Raji (cell line): Measurements from ENCODE around the gene PHF20.
A peak's percentile ranks its signal among the peaks of the same experiment; 100 is the strongest.

Source experiments
- POLR2A ChIP-seq: IDR thresholded peaks from 2 replicates; pipeline ENCODE4 v1.6.1; 2011; ENCODE audit warnings: low read depth, low read length, control low read depth; ENCODE audit not compliant: insufficient read depth

The PHF20 gene

GRCh38 chr20:35737865-35738333 is 33.9 kb upstream of the PHF20 start:
- no peak for TF ChIP-seq POLR2A

DNA sequence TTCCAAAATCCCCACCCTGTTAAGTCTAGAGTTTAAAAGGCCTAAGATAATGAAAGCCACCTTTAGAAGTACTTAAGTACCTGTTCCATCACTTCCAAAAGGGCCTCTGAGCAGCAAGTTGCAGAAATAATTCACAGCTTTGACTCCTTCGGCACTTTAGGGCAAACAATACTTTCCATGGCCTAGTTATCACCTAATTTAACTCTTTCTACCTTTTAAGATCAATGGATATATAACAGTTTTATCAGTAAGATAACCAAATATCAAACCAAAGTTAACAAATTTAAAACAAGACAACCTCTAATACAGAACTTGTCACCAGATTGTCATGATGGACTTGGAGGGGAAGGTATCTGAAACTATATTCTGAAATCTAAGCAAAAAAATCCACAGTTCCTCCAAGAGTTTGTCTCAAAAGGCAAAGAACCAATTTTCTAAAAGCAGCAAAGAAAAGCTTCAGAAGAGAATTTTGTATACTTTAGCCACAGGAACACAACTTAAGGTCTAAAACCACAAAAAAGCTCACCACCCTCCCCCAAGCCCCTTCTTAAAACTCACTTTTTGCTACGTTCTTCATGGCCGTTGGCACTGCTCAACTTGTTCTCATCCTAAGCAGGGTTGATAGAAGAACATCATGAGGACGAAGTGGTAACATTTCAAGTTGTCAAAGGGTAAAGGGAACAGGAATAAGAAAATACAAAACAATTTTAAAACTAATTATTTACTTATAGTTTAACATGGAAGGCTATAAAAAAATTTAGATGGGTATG is 33.2 kb upstream of the PHF20 start:
- no peak for TF ChIP-seq POLR2A

DNA sequence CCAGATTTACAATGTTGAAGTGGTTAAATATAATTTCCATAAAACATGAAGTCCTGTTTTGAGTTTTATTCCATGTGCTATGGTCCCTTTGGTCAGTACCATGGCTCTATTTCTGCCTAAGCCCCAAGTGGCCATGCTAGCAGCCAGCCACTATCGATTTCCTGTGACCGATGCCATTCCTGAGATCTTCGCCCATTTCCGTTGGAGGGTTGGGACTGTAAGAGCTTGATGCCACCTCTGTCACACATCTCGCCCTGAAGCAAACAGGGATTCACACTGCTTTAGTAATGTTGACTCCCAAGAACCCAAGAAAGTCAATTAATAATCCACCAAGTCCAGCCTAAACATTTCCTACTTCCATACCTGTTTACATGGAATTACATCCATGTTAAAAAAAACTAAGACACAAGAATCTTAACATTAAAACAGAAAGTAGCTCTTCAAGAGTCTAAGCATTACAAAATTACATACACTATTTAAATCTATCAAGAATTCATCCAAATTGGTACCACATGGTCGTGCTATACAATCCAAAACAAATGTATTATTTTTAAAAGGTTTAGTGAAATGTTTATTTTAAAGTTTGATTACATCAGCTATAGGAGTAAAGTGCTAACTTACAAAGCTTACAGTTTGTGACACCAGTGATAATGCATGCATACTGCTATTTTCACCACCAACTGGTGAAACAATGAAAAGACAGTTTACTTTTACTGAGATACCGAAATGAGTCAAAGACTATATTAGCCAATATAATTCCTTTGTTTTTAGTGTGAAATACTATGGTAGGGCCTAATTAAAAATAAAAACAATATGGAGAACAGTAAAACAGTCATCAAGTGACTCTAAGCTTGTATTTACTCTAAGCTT is 32.3 kb upstream of the PHF20 start:
- no peak for TF ChIP-seq POLR2A

DNA sequence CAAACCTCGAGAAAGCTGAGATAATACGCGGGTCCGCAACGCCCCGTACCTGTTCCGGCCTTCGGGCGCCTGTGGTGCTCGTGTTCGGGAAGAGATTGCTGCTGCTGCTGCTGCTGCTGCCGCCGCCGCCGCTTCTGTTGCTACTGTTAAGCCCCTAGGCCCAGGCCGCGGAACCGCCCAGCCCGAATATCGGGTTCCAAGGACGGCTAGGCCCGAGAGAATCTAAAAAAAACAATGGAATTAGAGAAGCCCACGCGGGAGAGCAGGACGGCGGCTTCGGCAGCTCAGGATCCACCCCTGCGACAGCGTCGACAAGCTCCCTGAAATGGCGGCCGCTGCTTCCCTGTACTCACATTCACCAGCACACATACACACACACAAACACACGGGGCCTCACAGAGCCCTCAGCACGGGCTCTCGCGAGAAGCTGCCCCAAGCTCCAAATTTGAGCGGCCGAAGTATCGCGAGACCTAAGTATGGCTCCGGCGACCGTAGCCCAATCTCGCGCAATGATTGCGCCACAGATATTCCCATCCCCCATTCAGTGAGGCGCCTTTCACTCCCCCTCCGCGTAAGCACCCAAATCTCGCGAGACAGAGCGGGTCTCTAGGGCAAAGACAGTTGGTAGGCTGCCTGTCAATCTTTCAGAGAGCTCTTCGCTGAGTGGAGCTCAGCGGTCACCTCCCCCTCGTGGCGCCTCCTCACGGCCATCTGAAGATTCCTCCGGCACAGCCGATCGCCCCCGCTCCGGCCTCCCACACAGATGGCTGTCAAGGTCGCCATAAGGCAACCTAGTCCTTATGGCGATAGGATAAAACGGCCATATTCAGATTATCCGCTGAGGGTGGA is 29.7 kb upstream of the PHF20 start, which contains the start of gene RBM39:
Gene RBM39, minus strand, starts transcription at position 369 of the 849 bp plus-strand sequence. CDS start 1,386 bp downstream, outside the sequence.
- peak; percentile 86 for TF ChIP-seq POLR2A

DNA sequence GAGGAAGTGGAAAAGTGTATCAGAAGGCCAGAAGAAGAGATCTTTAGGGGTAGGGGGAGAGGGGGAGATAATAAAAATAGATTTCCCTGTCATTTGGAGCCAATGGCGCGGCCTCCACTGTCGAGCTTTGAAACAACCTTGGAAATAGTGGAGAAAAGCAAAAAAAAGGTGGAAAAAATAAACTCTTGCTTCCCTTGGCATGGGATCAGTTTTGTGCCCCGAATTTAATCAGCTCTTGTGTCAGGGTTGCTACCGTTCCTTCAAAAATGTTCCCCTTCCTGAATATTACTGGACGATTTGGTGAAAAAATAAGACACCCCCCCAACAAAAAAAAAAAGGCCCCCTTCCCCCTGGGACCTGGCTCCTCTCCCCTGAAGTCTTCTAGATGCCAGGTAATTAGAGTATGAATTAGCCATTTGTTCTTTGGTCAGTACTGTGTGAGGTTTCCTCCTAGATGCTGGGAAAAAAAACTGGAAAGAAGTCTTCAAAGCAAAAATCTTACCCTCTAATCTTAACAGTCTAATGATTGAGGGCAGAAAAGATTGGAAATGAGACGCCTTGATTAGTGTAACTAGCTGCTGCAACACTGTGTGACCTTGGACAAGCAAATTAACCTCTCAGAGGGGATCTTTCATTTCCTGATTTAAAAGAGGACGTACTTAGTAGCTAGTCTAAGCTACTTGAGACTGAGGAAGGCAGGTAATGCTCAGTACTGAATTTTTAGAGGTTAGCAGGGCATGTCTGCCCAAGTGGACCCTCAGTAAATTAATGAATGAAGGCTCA is 28.9 kb upstream of the PHF20 start:
- TF ChIP-seq POLR2A: peak; percentile 62

DNA sequence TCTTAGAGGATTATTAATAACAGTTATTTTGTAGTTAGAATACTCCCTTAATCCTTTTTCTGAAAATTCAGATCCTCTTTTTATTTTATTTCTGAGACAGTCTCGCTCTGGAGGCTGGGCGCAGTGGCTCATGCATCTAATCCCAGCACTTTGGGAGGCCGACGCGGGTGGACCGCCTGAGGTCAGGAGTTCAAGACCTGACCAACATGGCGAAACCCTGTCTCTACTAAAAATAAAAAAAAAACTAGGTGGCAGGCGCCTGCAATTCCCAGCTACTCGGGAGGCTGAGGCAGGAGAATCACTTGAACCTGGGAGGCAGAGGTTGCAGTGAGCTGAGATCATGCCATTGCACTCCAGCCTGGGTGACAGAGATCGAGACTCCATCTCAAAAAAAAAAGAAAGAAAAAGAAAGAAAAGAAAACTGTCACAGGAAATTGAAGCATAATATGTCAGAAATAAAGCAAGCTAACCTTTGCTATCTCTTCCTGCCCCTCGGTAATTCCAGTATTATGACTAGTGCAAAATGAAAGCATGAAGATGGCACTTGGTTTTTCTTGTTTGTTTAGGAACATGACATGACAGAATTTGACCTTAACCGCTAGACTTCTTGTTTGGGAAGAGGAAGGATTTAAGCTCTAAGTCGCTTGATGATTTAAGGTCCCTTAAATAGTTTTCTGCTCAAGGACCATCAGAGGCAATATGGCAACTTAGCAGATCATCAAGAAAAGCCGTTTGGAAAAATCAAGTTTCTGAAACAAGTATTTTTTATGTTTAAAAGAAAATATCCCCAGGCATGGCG is 27.9 kb upstream of the PHF20 start:
- TF ChIP-seq POLR2A: no peak

- TF ChIP-seq POLR2A: no peak
Observed at GRCh38 chr20:35750611-35751010, 21.2 kb upstream of the PHF20 start.

DNA sequence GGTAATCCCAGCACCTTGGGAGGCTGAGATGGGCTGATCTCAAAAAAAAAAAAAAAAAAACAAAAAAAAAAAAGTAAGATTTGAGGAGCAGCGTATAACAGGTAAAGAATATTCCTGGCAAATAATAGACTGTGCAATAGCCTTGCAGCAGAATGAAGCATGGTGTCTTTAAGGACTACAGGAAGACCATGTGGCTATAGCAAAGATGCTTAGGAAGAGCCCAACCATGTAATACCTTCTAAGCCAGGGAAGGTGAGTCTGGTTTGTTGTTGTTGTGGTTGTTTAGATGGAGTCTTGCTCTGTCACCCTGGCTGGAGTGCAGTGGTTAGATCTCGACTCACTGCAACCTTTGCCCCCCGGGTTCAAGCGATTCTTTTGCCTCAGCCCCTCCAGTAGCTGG is 15.4 kb upstream of the PHF20 start:
- TF ChIP-seq POLR2A: no peak

- no peak for TF ChIP-seq POLR2A
Observed at GRCh38 chr20:35757098-35757705, 14.6 kb upstream of the PHF20 start.

DNA sequence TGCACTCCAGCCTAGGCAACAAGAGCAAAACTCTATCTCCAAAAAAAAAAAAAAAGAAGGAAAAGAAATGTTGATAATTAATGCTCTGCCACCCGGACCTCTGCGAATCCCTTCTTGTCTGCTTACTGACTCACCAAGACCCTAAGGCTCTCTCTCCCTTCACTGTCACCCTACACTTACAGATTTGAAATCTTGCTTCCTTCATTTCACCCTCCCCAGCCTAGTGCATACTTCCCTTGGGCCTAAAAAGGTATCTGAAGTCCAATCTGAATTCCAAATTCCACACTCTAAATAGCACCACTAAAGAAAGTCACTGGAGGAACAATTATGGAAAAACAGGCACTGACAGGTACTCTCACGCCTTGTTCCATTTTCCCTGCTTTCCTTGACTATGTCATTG is 9.4 kb upstream of the PHF20 start:
- TF ChIP-seq POLR2A: no peak

GRCh38 chr20:35766843-35767242 is 5.0 kb upstream of the PHF20 start:
- no peak for TF ChIP-seq POLR2A

- TF ChIP-seq POLR2A: peak; percentile 75
Observed at GRCh38 chr20:35767683-35768481, 3.9 kb upstream of the PHF20 start.
